ENCODE data around the gene PARD6A.

PARD6A gene

DNA sequence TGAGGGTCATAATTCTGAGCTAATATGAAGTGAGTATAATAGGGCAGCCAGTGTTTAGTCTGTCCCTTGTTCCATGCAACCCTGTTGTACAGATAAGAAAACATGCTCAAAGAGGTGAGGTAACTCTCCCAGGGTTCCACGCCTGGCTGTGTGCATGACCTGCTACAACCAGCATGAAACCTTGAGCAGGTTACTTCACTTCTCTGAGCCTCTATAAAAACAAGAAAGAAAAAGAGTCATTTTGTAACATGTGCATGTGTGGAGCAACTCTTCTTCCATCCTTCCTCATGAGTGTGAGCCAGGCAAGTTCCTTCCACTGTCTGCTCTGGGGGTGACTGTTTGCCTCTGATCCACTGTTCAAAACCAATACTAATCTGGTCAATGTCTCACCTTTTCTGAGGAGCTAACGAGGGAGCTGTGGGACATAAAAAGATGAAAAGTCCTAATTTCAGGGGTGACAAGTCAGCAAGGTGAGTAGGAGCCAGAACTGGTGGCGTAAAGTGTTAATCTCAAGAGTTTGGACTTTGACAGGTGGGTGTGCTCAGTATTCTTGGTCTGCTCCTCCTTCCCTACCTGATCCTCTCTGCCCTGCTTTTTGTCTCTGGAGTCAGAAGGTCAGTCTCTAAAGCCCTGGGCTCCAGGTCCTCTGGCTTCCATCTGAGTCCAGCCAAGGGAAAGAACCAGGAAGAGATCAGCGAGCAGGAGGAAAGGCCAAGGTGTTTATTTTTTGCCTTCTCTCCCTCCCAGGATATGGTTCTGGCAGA, 36.8 kb downstream of the PARD6A start:
- DNase-seq: no peak

DNA sequence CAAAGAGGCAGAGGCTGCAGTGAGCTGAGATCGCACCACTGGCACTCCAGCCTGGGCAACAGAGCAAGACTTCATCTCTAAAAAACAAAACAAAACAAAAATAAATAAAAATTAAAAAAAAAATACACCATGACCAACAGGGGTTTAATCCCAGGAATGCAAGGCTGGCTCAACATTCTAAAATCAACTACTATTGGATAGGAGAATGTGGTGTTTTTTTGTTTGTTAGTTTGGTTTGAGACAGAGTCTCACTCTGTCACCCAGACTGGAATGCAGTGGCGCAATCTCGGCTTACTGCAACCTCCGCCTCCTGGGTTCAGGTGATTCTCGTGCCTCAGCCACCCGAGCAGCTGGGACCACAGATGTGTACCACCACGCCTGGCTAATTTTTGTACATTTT, 38.5 kb downstream of the PARD6A start:
- DNase-seq: no peak

- no peak for DNase-seq
Measured at GRCh38 chr16:67701420-67701819, 40.7 kb downstream of the PARD6A start.

- DNase-seq: no peak
Measured at GRCh38 chr16:67702130-67702529, 41.4 kb downstream of the PARD6A start.

DNA sequence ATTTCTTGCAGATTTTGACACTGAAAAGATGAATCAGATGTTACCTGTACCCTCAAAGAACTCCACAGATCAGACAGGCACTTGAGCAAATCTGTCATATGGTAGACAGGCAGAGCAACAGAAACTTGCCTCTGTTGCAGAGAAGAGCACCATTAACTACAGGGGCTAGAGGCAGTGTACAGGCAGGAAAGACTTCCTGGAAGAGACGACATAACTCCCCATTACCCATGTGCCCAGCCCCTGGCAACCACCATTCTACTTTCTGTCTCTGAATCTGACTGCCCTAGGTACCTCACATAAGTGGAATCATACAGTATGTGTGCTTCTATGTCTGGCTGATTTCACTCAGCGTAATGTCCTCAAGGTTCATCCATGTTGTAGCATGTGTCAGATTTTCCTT, 42.9 kb downstream of the PARD6A start:
- DNase-seq: no peak

DNA sequence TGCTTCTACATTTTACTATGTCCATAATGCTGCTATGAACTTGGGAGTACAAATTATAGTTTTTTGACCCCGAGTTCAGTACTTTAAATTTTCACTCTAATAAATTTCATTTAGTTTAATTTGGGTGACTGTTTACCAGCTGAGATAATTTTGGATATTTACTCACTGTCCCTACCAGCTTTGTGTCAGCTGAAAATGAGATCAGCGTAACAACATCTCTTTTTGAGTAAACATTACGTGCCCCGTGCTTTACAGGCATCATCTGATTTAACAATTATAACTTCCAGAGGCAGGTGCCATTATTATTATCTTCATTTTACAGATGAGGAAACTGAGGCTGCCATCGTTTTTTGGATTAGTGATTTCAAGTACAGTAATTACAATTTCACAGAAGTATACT, 43.4 kb downstream of the PARD6A start:
- no peak for DNase-seq

GRCh38 chr16:67707210-67707609, 46.5 kb downstream of the PARD6A start:
- no peak for DNase-seq

- no peak for DNase-seq
Measured at GRCh38 chr16:67707790-67708189, 47.0 kb downstream of the PARD6A start.

DNA sequence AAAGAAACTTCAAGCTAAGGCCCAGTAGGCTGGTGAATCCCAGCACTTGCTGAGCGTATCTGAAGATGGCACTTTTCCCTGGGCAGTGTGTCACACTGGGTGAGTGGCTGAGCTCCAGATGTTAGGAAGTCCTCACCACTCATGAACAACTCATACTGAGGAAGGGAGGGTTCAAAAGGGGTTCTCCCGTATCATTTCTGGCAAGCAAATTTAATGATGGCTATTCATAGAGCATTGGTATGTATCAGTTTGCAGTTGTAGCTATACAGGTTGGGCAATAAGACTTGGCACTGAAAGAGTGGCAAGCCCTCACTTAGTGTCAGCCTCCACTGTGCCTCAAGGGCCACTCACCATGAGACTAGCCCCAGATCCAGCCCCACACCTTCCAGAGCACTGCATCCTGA, 47.6 kb downstream of the PARD6A start:
- DNase-seq: no peak

DNA sequence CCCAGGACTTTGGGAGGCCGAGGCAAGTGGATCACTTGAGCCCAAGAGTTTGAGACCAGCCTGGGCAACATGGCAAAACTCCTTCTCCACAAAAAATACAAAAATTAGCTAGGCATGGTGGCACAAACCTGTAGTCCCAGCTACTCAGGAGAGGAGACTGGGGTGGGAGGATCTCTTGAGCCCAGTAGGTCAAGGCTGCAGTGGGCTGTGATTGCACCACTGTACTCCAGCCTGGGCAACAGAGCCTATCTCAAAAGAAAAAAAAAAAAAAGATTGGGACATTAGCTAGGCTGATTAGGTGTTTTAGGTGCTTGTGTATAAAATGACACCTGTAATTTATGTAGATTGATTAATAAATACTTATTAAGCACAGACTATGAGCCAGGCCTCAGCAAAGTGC, 48.3 kb downstream of the PARD6A start:
- no peak for DNase-seq

GRCh38 chr16:67710607-67711006, 49.8 kb downstream of the PARD6A start:
- DNase-seq: no peak
